Naive thymus-derived CD4-positive, alpha-beta T cell (primary cell): Measurements from ENCODE around the gene OR1S1. TPM values are rescaled to one million over a fixed set of nuclear protein-coding genes. Genes with fewer than 3 reads are reported as not detected.

ENCODE experiments used
- polyA plus RNA-seq, 2 donors: library from polyadenylated mRNA; unstranded; fragments of 300-500 nt; fragmentation: Illumina TruSeq; gene quantifications; one replicate each; pipeline ENCODE4 v1.2.3, GENCODE V29; 2021
- total RNA-seq, 6 experiments: library from RNA in 5 of 6; stranded (reverse) in 5 of 6; gene quantifications; 1 replicate in 5 of 6; 2 replicates in 1 of 6; pipeline ENCODE4 v1.2.3 and lab custom pipeline; 2021 to 2026

Gene OR1S1
- total and polyA plus RNA-seq, 7 experiments from 2014 or later, result not detected

Other genes starting within 250 kb of the OR1S1 start
- not detected for gene OR9Q1, start 188.8 kb upstream of the OR1S1 start, total RNA-seq
- gene OR9Q1, start 188.8 kb upstream of the OR1S1 start, polyA plus RNA-seq, result not detected
- gene OR6Q1, start 181.8 kb upstream of the OR1S1 start, total RNA-seq, result not detected
- gene OR6Q1, start 181.8 kb upstream of the OR1S1 start, polyA plus RNA-seq, result not detected
- gene OR9I1, start 87.2 kb upstream of the OR1S1 start, total RNA-seq, result not detected
- not detected for gene OR9I1, start 87.2 kb upstream of the OR1S1 start, polyA plus RNA-seq
- gene OR9Q2, start 23.6 kb upstream of the OR1S1 start, total RNA-seq, result not detected
- not detected for gene OR9Q2, start 23.6 kb upstream of the OR1S1 start, polyA plus RNA-seq
- not detected for gene OR1S2, start 8.6 kb upstream of the OR1S1 start, total RNA-seq
- not detected for gene OR1S2, start 8.6 kb upstream of the OR1S1 start, polyA plus RNA-seq
- gene OR10Q1, start 16.2 kb downstream of the OR1S1 start, total RNA-seq, result not detected
- gene OR10Q1, start 16.2 kb downstream of the OR1S1 start, polyA plus RNA-seq, result not detected
- not detected for gene OR10W1, start 55.5 kb downstream of the OR1S1 start, total RNA-seq
- gene OR10W1, start 55.5 kb downstream of the OR1S1 start, polyA plus RNA-seq, result not detected
- gene OR5B17, start 146.3 kb downstream of the OR1S1 start, total RNA-seq, result not detected
- not detected for gene OR5B17, start 146.3 kb downstream of the OR1S1 start, polyA plus RNA-seq
- not detected for gene OR5B3, start 194.2 kb downstream of the OR1S1 start, total RNA-seq
- gene OR5B3, start 194.2 kb downstream of the OR1S1 start, polyA plus RNA-seq, result not detected
- gene OR5B2, start 215.4 kb downstream of the OR1S1 start, total RNA-seq, result not detected
- not detected for gene OR5B2, start 215.4 kb downstream of the OR1S1 start, polyA plus RNA-seq
- under 1 TPM in 1 of 5 experiments, not detected in 4; 0.30 TPM for gene OR5B12, start 229.5 kb downstream of the OR1S1 start, total RNA-seq
- not detected for gene OR5B12, start 229.5 kb downstream of the OR1S1 start, polyA plus RNA-seq